ENCODE results near the gene KDM5B.

- TF ChIP-seq EZH2phosphoT487 (IDR thresholded peaks at IDR 0.05; ENCODE audit: low read depth, severe bottlenecking, unreplicated experiment): no peak
- no peak for TF ChIP-seq CTCF (IDR thresholded peaks at IDR 0.05; ENCODE audit: poor library complexity)
Measured at GRCh38 chr1:202754293-202754692, 53.9 kb downstream of the KDM5B start.

Data from hepatocyte (in vitro differentiated cells).